ENCODE data around the gene JMJD8.

The JMJD8 gene

GRCh38 chr16:727291-727977, 43.3 kb upstream of the JMJD8 start:
- H3K27me3 ChIP-seq (ENCODE audit: control insufficient read depth in 5 of 5, insufficient read depth in 4 of 5, low read length in 5 of 5), result peaks cover 20 to 31% (median 27%) of the 10 kb centered on the region in 5 donors
- H3K9me3 ChIP-seq (ENCODE audit: control insufficient read depth in 5 of 5, low read length in 5 of 5), result no peaks in the 10 kb centered on the region
- peaks cover 0 to 26% (median 8%) of the 10 kb centered on the region in 5 donors for H3K36me3 ChIP-seq (ENCODE audit: control insufficient read depth in 5 of 5, insufficient read depth in 5 of 5, low read length in 5 of 5)
- peak overlapping the region in 1 of 5 donors; percentile 42 for H3K9ac ChIP-seq (ENCODE audit: low read length in 5 of 5)
- peak overlapping the region in 4 of 5 donors; percentile 17 to 60 (median 54) for H3K4me3 ChIP-seq (ENCODE audit: low read depth in 1 of 5, low read length in 5 of 5)
- peaks cover 0 to 22% (median 19%) of the 10 kb centered on the region in 5 donors for H3K4me1 ChIP-seq (ENCODE audit: control insufficient read depth in 5 of 5, insufficient read depth in 5 of 5, low read length in 5 of 5)
- no peak overlapping the region for H3K27ac ChIP-seq (ENCODE audit: low read depth, low read length)

- peaks cover 0 to 28% (median 24%) of the 10 kb centered on the region in 5 donors for H3K4me1 ChIP-seq (ENCODE audit: control insufficient read depth in 5 of 5, insufficient read depth in 5 of 5, low read length in 5 of 5)
- H3K4me3 ChIP-seq (ENCODE audit: low read depth in 1 of 5, low read length in 5 of 5), result peak within 1 kb of the TSS in 4 of 5 donors; percentile 17 to 60 (median 54)
- H3K27me3 ChIP-seq (ENCODE audit: control insufficient read depth in 5 of 5, insufficient read depth in 4 of 5, low read length in 5 of 5), result peaks cover 20 to 31% (median 27%) of the 10 kb centered on the region in 5 donors
- no peaks in the 10 kb centered on the region for H3K9me3 ChIP-seq (ENCODE audit: control insufficient read depth in 5 of 5, low read length in 5 of 5)
- peak within 1 kb of the TSS in 2 of 5 donors; percentile 42 to 47 for H3K9ac ChIP-seq (ENCODE audit: low read length in 5 of 5)
- H3K27ac ChIP-seq (ENCODE audit: low read depth, low read length), result no peak within 1 kb of the TSS
- peaks cover 0 to 19% (median 3%) of the 10 kb centered on the region in 5 donors for H3K36me3 ChIP-seq (ENCODE audit: control insufficient read depth in 5 of 5, insufficient read depth in 5 of 5, low read length in 5 of 5)
These were observed 42.5 kb upstream of the JMJD8 start, which contains the start of the genes CCDC78 and HAGHL for GRCh38 chr16:726438-727290. CCDC78 (minus strand) TSS chr16:726443; CDS start chr16:726367, 76 bp downstream. HAGHL (plus strand) TSS chr16:727106; CDS start chr16:727510, 404 bp downstream.

GRCh38 chr16:726188-726437, 42.0 kb upstream of the JMJD8 start:
- Histone ChIP-seq H3K27ac (ENCODE audit: low read depth, low read length) (no peak overlapping the region), H3K36me3 (ENCODE audit: control insufficient read depth in 5 of 5, insufficient read depth in 5 of 5, low read length in 5 of 5) (peaks cover 0 to 13% (median 2%) of the 10 kb centered on the region in 5 donors), H3K4me1 (ENCODE audit: control insufficient read depth in 5 of 5, insufficient read depth in 5 of 5, low read length in 5 of 5) (peaks cover 0 to 33% (median 27%) of the 10 kb centered on the region in 5 donors), H3K4me3 (ENCODE audit: low read depth in 1 of 5, low read length in 5 of 5) (peak overlapping the region in 1 of 5 donors; percentile 60), H3K9me3 (ENCODE audit: control insufficient read depth in 5 of 5, low read length in 5 of 5) (no peaks in the 10 kb centered on the region), H3K27me3 (ENCODE audit: control insufficient read depth in 5 of 5, insufficient read depth in 4 of 5, low read length in 5 of 5) (peaks cover 20 to 31% (median 27%) of the 10 kb centered on the region in 5 donors), H3K9ac (ENCODE audit: low read length in 5 of 5) (no peak overlapping the region)

- Histone ChIP-seq H3K36me3 (ENCODE audit: control insufficient read depth in 5 of 5, insufficient read depth in 5 of 5, low read length in 5 of 5) (peaks cover 0 to 9% (median 0%) of the 10 kb centered on the region in 5 donors), H3K9me3 (ENCODE audit: control insufficient read depth in 5 of 5, low read length in 5 of 5) (no peaks in the 10 kb centered on the region), H3K27me3 (ENCODE audit: control insufficient read depth in 5 of 5, insufficient read depth in 4 of 5, low read length in 5 of 5) (peaks cover 20 to 31% (median 27%) of the 10 kb centered on the region in 5 donors), H3K9ac (ENCODE audit: low read length in 5 of 5) (no peak overlapping the region), H3K4me3 (ENCODE audit: low read depth in 1 of 5, low read length in 5 of 5) (no peak overlapping the region), H3K4me1 (ENCODE audit: control insufficient read depth in 5 of 5, insufficient read depth in 5 of 5, low read length in 5 of 5) (peaks cover 0 to 38% (median 29%) of the 10 kb centered on the region in 5 donors), H3K27ac (ENCODE audit: low read depth, low read length) (no peak overlapping the region)
These were observed 41.5 kb upstream of the JMJD8 start for GRCh38 chr16:725463-726187.

- H3K9me3 ChIP-seq (ENCODE audit: control insufficient read depth in 5 of 5, low read length in 5 of 5), result no peaks in the 10 kb centered on the region
- H3K27me3 ChIP-seq (ENCODE audit: control insufficient read depth in 5 of 5, insufficient read depth in 4 of 5, low read length in 5 of 5), result peaks cover 20 to 31% (median 27%) of the 10 kb centered on the region in 5 donors
- peaks cover 0 to 2% (median 0%) of the 10 kb centered on the region in 5 donors for H3K36me3 ChIP-seq (ENCODE audit: control insufficient read depth in 5 of 5, insufficient read depth in 5 of 5, low read length in 5 of 5)
These were observed 40.9 kb upstream of the JMJD8 start for GRCh38 chr16:725041-725376.

GRCh38 chr16:724188-725040, 40.3 kb upstream of the JMJD8 start:
- H3K4me1 ChIP-seq (ENCODE audit: control insufficient read depth in 5 of 5, insufficient read depth in 5 of 5, low read length in 5 of 5), result peaks cover 0 to 49% (median 39%) of the 10 kb centered on the region in 5 donors
- no peaks in the 10 kb centered on the region for H3K9me3 ChIP-seq (ENCODE audit: control insufficient read depth in 5 of 5, low read length in 5 of 5)

More at GRCh38 chr16:725041-725376, 40.9 kb upstream of the JMJD8 start:
- Histone ChIP-seq H3K27ac (ENCODE audit: low read depth, low read length) (no peak overlapping the region), H3K4me3 (ENCODE audit: low read depth in 1 of 5, low read length in 5 of 5) (no peak overlapping the region), H3K9ac (ENCODE audit: low read length in 5 of 5) (no peak overlapping the region), H3K4me1 (ENCODE audit: control insufficient read depth in 5 of 5, insufficient read depth in 5 of 5, low read length in 5 of 5) (peaks cover 0 to 44% (median 36%) of the 10 kb centered on the region in 5 donors)

GRCh38 chr16:723695-724094, 39.6 kb upstream of the JMJD8 start:
- no peak overlapping the region for H3K9ac ChIP-seq (ENCODE audit: low read length in 5 of 5)
- no peak overlapping the region for H3K4me3 ChIP-seq (ENCODE audit: low read depth in 1 of 5, low read length in 5 of 5)
- H3K4me1 ChIP-seq (ENCODE audit: control insufficient read depth in 5 of 5, insufficient read depth in 5 of 5, low read length in 5 of 5), result peaks cover 0 to 48% (median 39%) of the 10 kb centered on the region in 5 donors
- peaks cover 18 to 30% (median 25%) of the 10 kb centered on the region in 5 donors for H3K27me3 ChIP-seq (ENCODE audit: control insufficient read depth in 5 of 5, insufficient read depth in 4 of 5, low read length in 5 of 5)
- no peak overlapping the region for H3K27ac ChIP-seq (ENCODE audit: low read depth, low read length)
- H3K36me3 ChIP-seq (ENCODE audit: control insufficient read depth in 5 of 5, insufficient read depth in 5 of 5, low read length in 5 of 5), result no peaks in the 10 kb centered on the region
- no peaks in the 10 kb centered on the region for H3K9me3 ChIP-seq (ENCODE audit: control insufficient read depth in 5 of 5, low read length in 5 of 5)

More at GRCh38 chr16:724188-725040, 40.3 kb upstream of the JMJD8 start:
- Histone ChIP-seq H3K36me3 (ENCODE audit: control insufficient read depth in 5 of 5, insufficient read depth in 5 of 5, low read length in 5 of 5) (no peaks in the 10 kb centered on the region), H3K4me3 (ENCODE audit: low read depth in 1 of 5, low read length in 5 of 5) (no peak overlapping the region), H3K27me3 (ENCODE audit: control insufficient read depth in 5 of 5, insufficient read depth in 4 of 5, low read length in 5 of 5) (peaks cover 20 to 31% (median 27%) of the 10 kb centered on the region in 5 donors), H3K27ac (ENCODE audit: low read depth, low read length) (no peak overlapping the region), H3K9ac (ENCODE audit: low read length in 5 of 5) (no peak overlapping the region)

- Histone ChIP-seq H3K9me3 (ENCODE audit: control insufficient read depth in 5 of 5, low read length in 5 of 5) (no peaks in the 10 kb centered on the region), H3K36me3 (ENCODE audit: control insufficient read depth in 5 of 5, insufficient read depth in 5 of 5, low read length in 5 of 5) (no peaks in the 10 kb centered on the region), H3K9ac (ENCODE audit: low read length in 5 of 5) (no peak overlapping the region), H3K27ac (ENCODE audit: low read depth, low read length) (no peak overlapping the region), H3K4me1 (ENCODE audit: control insufficient read depth in 5 of 5, insufficient read depth in 5 of 5, low read length in 5 of 5) (peaks cover 0 to 43% (median 35%) of the 10 kb centered on the region in 5 donors), H3K27me3 (ENCODE audit: control insufficient read depth in 5 of 5, insufficient read depth in 4 of 5, low read length in 5 of 5) (peaks cover 15 to 27% (median 24%) of the 10 kb centered on the region in 5 donors), H3K4me3 (ENCODE audit: low read depth in 1 of 5, low read length in 5 of 5) (no peak overlapping the region)
These were observed 38.9 kb upstream of the JMJD8 start for GRCh38 chr16:722835-723633.
